Sigmoid colon (tissue), 4 donors: Measurements from ENCODE around the gene PIK3R5.

ENCODE experiments used
- EP300 ChIP-seq, 4 donors: sonication (generic); formaldehyde crosslinking; IDR thresholded peaks; one replicate each; pipeline ENCODE4 v1.6.1; 2017; ENCODE audit warnings: antibody characterized with exemption in 4 of 4
- TF ChIP-seq, protein P1 (sequence below), 4 experiments: fragments of 450-650 bp in 3 of 4; fragments of 200-600 bp in 1 of 4; IDR thresholded peaks; one replicate each; pipeline ENCODE4 v1.5.1; 2016 to 2019; ENCODE audit warnings: antibody characterized with exemption in 4 of 4, mild to moderate bottlenecking in 3 of 4, moderate library complexity in 2 of 4

DNA sequence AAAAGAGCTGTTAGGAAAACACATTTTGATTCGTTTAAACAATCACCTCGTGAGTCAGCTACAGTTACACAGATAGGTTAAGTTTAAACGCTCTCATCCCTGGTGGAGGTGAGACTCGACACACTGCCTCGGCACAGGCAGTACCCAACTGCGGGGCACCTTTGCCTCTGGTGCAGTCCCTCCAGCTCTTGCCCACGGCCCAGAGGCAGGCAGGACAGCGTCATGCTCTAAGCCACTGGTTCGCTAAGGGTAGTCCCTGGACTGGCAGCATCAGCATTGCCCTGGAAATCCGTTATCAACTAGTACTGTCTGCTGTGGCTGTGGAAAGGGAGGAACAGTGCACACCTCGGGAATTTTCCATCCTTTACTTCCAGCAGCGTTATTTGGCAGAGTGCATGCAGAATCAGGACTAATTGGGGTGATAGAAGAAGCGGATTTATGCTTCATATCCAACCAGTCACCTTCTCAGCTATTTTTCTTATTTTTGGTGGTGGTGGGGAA is 94.4 kb downstream of the PIK3R5 start:
- TF ChIP-seq, protein P1, sequence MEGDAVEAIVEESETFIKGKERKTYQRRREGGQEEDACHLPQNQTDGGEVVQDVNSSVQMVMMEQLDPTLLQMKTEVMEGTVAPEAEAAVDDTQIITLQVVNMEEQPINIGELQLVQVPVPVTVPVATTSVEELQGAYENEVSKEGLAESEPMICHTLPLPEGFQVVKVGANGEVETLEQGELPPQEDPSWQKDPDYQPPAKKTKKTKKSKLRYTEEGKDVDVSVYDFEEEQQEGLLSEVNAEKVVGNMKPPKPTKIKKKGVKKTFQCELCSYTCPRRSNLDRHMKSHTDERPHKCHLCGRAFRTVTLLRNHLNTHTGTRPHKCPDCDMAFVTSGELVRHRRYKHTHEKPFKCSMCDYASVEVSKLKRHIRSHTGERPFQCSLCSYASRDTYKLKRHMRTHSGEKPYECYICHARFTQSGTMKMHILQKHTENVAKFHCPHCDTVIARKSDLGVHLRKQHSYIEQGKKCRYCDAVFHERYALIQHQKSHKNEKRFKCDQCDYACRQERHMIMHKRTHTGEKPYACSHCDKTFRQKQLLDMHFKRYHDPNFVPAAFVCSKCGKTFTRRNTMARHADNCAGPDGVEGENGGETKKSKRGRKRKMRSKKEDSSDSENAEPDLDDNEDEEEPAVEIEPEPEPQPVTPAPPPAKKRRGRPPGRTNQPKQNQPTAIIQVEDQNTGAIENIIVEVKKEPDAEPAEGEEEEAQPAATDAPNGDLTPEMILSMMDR (IDR thresholded peaks at IDR 0.05), result no peak
- TF ChIP-seq EP300 (IDR thresholded peaks at IDR 0.05), result no peak
